Left ventricle myocardium superior (tissue), 1 donor: ENCODE measurements around the gene CASKIN1. TPM values are rescaled to one million over a fixed set of nuclear protein-coding genes. Genes with fewer than 3 reads are reported as not detected.
"Not testable (repeated sequence)": the region's sequence is repeated elsewhere in the genome, so short reads cannot be mapped to it uniquely, and the experiment has no call there.

Source experiments
- ATAC-seq: fragments of 200-7000 bp; cut with Tn5 transposase; one replicate; pipeline ENCODE4 v1.9.1; 2020; ENCODE audit warnings: mild to moderate bottlenecking, moderate library complexity
- DNase-seq: peaks from one replicate; pipeline ENCODE4 v3.0.0-alpha.2; 2020
- intact Hi-C: fragments of 100-400 bp; cut with micrococcal nuclease; formaldehyde crosslinking; loops from one replicate; pipeline ENCODE4 v1.11.0; 2022
- long read RNA-seq: library from polyadenylated mRNA; unstranded; transcript quantifications from one replicate; pipeline ENCODE4 v2.0.0, GENCODE V29; 2021
- total RNA-seq: library from RNA; stranded (reverse); fragmentation: NEBNext Ultra II Directional; extraction: Animal tissue kit (Norgen Biotek cat#: 25700); gene quantifications from one replicate; pipeline ENCODE4 v1.2.1, GENCODE V29; 2021
- donor health status: DM: no; HTN: yes; CAD: no; lungs with severe emphysema.

CASKIN1 gene, protein sequence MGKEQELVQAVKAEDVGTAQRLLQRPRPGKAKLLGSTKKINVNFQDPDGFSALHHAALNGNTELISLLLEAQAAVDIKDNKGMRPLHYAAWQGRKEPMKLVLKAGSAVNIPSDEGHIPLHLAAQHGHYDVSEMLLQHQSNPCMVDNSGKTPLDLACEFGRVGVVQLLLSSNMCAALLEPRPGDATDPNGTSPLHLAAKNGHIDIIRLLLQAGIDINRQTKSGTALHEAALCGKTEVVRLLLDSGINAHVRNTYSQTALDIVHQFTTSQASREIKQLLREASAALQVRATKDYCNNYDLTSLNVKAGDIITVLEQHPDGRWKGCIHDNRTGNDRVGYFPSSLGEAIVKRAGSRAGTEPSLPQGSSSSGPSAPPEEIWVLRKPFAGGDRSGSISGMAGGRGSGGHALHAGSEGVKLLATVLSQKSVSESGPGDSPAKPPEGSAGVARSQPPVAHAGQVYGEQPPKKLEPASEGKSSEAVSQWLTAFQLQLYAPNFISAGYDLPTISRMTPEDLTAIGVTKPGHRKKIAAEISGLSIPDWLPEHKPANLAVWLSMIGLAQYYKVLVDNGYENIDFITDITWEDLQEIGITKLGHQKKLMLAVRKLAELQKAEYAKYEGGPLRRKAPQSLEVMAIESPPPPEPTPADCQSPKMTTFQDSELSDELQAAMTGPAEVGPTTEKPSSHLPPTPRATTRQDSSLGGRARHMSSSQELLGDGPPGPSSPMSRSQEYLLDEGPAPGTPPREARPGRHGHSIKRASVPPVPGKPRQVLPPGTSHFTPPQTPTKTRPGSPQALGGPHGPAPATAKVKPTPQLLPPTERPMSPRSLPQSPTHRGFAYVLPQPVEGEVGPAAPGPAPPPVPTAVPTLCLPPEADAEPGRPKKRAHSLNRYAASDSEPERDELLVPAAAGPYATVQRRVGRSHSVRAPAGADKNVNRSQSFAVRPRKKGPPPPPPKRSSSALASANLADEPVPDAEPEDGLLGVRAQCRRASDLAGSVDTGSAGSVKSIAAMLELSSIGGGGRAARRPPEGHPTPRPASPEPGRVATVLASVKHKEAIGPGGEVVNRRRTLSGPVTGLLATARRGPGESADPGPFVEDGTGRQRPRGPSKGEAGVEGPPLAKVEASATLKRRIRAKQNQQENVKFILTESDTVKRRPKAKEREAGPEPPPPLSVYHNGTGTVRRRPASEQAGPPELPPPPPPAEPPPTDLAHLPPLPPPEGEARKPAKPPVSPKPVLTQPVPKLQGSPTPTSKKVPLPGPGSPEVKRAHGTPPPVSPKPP (N-terminal part only)
- total RNA-seq: 9.2 TPM
- long read RNA-seq, partial matches to known transcripts: 0 of 6 reads
- long read RNA-seq, other reads (novel, unspliced or antisense): 6 of 6 reads

- intact Hi-C loops: no loop called here
- ATAC-seq: no peak
- DNase-seq: no peak
These were observed at the start of gene CASKIN1 for GRCh38 chr16:2196162-2196980. CASKIN1 (minus strand) TSS chr16:2196605; CDS start chr16:2196432, 173 bp downstream.

- DNase-seq: no peak
- ATAC-seq: no peak
- intact Hi-C loops: no loop called here
These were observed 48.8 kb upstream of the CASKIN1 start for GRCh38 chr16:2244926-2245795.

GRCh38 chr16:2244301-2244700, 47.9 kb upstream of the CASKIN1 start:
- DNase-seq (peak; percentile 30), ATAC-seq (no peak)
- intact Hi-C loops: no loop called here

GRCh38 chr16:2243781-2244180, 47.4 kb upstream of the CASKIN1 start:
- DNase-seq (no peak), ATAC-seq (no peak)
- intact Hi-C loops: no loop called here

GRCh38 chr16:2243031-2243528, 46.7 kb upstream of the CASKIN1 start:
- no peak for ATAC-seq
- peak; percentile 33 for DNase-seq
- intact Hi-C loops: no loop called here

GRCh38 chr16:2242598-2242997, 46.2 kb upstream of the CASKIN1 start:
- DNase-seq (no peak), ATAC-seq (no peak)
- intact Hi-C loops: no loop called here

DNA sequence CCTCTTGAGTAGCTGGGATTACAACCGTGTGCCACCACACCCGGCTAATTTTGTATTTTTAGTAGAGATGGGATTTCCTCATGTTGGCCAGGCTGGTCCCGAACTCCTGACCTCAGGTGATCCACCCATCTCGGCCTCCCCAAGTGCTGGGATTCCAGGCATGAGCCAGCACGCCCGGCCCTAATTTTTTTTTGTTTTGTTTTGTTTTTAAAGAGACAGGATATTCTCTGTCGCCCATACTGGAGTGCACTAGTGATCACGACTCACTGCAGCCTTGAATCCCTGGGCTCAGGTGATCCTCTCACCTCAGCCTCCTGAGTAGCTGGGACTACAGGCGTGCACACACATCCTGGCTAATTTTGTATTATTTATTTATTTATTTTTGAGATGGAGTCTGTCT, 43.9 kb upstream of the CASKIN1 start:
- ATAC-seq, intact Hi-C loops, DNase-seq: not testable (repeated sequence)

DNA sequence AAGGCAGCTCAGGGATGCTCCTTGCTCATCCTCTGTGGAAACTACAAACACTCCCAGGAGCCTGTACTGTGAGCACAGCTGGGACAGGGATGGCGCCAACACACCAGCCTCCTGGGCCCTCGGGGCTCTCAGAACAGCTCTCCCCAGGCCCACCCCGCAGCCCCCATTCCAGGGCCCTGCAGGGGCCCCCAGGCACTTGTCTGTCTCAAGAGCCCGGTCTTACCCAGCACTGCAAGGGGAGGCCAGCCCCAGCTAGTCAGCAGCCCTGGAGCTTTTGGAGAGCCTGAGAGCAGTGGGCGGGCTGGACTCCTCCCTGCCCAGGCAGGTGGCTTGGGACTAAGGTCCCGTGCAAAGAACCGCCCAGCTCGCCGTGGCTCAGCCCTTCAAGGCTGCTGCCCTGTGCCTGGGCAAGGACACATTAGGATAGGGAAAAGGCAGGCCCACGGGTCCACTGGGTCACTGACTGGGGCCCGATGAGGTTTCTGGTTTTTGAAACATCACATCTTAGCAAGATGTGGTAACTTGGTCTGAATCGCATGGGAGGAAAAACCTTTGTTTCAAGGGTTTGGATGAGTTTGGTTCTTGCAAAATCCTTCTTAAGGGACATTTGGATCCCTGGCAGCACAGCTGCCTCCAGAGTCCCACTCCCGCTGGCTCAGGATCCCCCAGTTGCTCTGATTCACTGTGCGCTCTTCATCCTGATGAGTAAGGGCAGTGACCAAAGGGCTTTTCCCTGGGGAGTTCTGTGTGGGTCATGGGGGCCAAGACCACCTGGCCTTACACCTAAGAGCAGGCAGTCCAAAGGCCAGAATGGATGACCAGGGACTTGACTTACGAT, 42.7 kb upstream of the CASKIN1 start:
- peak; percentile 2 for ATAC-seq
- intact Hi-C loops: no loop called here
- peak; percentile 29 for DNase-seq

DNA sequence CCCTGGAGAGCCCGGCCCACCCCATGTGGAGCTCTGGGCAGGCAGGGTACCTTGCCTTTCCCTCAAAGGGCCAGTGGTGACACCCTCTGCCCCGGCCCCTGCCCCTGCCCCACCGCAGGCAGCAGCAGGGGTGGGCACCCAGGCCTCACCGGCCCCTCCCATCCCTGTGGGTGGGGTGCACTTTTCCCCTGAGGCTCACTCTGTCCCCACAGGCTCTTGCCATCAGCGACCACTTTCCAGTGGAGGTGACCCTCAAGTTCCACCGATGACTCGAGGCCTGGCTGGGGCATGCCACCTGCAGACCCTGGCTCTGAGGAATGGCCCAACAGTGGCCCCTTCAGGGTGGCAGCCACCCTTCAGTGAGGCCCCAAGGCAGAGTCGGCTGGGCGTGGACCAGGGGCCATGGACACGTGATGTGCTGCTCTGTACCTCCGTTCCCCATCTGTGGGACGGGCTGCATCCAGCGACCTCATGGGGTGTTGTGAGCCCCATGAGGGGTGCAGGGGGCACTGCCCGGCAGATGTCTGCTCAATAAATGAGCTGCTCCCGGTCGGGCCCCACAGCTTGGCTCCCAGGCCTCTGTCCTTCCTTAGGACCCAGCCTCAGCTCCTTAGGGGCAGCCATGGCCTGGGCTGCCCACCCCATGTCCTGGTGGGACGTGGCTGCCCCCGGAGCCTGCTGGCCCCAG, 41.9 kb upstream of the CASKIN1 start:
- DNase-seq: peak; percentile 36
- peak; percentile 30 for ATAC-seq
- intact Hi-C loops: no loop called here

- intact Hi-C loops: no loop called here
- ATAC-seq (peak; percentile 41), DNase-seq (peak; percentile 57)
These were observed 41.2 kb upstream of the CASKIN1 start for GRCh38 chr16:2237493-2238149.

DNA sequence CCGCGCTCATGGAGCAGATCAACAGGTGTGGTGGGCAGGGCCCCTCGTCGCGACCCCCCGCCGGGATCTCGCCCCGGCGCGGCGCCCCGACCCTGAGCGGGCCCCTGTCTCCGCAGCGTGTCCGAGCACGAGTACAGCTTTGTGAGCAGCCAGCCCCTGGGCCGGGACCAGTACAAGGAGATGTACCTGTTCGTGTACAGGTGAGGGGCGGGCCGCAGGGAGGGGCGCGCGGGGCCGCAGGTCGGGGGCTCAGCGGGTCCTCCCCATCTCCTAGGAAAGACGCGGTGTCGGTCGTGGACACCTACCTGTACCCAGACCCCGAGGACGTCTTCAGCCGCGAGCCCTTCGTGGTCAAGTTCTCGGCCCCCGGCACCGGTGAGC, 40.7 kb upstream of the CASKIN1 start:
- intact Hi-C loops: no loop called here
- peak; percentile 23 for DNase-seq
- ATAC-seq: no peak

GRCh38 chr16:2236337-2237101, 40.1 kb upstream of the CASKIN1 start, which contains the start of gene DNASE1L2:
DNASE1L2 (plus strand) TSS chr16:2236444; CDS start chr16:2236817, 373 bp downstream.
- DNase-seq (peak; percentile 58), ATAC-seq (peak; percentile 38)

GRCh38 chr16:2235695-2236336, 39.4 kb upstream of the CASKIN1 start:
- ATAC-seq (no peak), DNase-seq (peak; percentile 32)
- intact Hi-C loops: no loop called here

More at GRCh38 chr16:2236337-2237101, 40.1 kb upstream of the CASKIN1 start, which contains the start of gene DNASE1L2:
- intact Hi-C loops: no loop called here

- DNase-seq (no peak), ATAC-seq (no peak)
- intact Hi-C loops: no loop called here
These were observed 38.8 kb upstream of the CASKIN1 start for GRCh38 chr16:2235234-2235651.
